Stimulated activated CD4-positive, alpha-beta T cell treated with anti-CD3 and anti-CD28 coated beads, Interleukin-15, amount 100 ng/mL, for 24 hours (primary cell): Measurements from ENCODE around the gene PI4K2B.
"Not testable (repeated sequence)": the region's sequence is repeated elsewhere in the genome, so short reads cannot be mapped to it uniquely, and the experiment has no call there.

Experiments
- DNase-seq: peaks from one replicate; pipeline ENCODE4 v3.0.0-alpha.2; 2020

Gene PI4K2B

DNA sequence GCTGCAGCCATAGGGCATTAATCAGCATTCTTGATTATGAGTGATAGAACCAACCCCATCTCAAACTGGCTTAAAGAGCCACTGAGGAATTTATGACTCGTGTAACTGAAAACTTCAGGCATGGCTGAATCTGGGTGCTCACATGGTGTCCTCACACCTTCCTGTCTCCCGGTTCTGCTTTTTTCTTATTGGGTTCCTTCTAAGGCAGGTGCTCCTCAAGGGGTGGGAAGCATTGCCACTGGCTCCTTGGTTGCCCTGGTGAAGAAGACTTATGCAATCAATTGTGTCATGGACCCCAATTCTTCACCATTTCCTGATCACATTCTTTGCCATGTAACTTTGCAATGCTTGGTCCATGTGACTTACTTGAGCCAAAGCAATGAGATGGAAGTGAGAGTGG is 74.5 kb downstream of the PI4K2B start:
- no peak for DNase-seq

DNA sequence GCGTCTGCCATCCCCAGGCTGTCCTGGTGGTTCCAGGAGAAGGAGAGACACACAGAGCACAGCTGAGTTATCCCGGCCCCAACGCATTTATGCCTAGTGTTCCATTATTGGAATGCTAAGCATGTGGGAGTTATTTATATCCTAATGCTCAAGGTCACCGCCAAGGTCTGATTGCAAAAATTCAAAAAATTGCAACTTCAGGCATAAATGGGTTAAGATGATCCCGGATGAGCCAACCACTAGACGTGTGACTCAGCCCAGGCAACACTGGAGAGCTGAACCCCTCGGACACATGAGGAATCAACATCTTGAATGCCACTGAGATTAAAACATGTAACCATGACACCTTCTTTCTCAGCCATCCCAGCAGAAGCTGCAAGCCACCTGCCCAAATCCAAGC is 74.9 kb downstream of the PI4K2B start:
- no peak for DNase-seq

DNA sequence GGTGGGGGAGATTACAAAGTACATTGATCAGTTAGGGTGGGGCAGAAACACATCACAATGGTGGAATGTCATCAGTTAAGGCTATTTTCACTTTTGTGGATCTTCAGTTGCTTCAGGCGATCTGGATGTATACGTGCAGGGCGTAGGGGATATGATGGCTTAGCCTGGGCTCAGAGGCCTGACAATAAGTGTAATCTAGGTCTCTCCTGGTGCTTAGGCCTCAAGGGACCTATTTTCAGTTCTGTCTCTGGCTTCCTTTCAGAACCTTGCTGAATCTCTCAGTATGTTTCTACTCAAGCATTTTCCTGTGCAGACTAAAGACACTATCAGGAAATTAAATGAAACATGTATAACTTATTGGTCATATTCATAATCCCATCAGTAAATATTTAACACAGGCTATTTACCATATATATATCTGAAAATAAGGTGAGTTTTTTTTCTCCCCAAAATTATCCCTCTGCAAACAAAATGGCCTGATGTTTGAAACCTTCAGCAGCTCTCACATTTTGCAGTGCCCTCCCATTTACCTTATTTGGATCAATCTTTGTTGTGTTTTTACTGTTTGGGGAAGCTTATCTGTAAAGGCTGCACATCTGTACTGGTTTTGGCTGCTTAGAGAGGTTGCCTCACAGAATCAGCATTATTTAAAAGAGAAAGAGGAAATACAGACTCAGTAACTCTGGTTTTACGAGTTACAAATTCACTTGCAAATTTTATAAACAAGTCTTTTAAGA is 76.4 kb downstream of the PI4K2B start:
- no peak for DNase-seq

DNA sequence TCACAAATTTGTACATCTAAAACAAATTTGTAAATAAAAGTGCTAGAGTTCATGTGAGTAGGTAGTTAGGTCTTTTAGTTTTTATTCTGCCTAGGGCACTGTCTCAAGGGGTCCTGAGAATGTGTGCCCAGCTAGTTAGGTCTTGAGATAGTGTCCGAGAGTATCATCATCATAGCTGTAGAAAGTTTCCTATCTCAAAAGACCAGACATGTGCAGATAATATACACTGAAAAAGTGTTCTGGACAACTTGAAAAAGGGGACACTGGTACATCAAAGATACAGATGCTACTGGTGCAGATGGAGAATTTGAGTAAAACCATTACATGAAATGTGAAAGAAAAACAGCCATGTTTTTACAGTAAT is 77.0 kb downstream of the PI4K2B start:
- DNase-seq: no peak

DNA sequence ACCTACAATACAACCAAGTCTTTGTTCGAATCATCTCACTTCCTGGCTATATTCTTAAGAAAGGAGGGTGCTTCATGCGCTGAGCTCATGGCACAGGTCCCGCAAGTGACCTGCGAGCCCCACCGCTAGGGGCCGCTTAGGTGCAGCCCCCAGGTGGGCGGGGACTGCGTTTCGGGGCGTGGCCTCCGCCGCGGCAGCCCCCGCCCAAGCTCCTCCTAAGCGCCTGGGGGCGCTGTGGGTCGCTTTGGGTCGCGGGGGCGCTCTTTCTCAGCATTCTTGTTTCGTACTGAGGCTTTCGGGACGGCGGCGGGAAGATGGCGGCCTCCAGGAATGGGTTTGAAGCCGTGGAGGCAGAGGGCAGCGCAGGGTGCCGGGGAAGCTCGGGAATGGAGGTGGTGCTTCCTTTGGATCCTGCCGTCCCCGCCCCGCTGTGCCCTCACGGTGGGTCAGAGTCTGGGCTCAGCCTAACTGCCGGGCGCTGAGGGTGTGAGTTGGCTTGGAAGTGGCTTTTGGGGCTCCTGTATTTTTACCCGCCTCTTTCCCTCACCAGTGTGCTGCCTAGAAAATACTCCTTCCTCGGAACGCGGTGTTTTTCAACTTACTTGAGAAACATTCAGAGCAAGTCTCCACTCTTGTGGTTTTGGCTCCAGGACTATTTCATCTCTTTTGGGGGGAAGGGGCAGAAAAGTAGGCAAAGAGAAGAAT is 78.8 kb downstream of the PI4K2B start, which contains the start of gene ZCCHC4:
Gene ZCCHC4, plus strand, starts transcription at position 279 of the 705 bp plus-strand sequence. Its CDS starts 36 bp downstream, at position 315.
- peak; percentile 89 for DNase-seq

DNA sequence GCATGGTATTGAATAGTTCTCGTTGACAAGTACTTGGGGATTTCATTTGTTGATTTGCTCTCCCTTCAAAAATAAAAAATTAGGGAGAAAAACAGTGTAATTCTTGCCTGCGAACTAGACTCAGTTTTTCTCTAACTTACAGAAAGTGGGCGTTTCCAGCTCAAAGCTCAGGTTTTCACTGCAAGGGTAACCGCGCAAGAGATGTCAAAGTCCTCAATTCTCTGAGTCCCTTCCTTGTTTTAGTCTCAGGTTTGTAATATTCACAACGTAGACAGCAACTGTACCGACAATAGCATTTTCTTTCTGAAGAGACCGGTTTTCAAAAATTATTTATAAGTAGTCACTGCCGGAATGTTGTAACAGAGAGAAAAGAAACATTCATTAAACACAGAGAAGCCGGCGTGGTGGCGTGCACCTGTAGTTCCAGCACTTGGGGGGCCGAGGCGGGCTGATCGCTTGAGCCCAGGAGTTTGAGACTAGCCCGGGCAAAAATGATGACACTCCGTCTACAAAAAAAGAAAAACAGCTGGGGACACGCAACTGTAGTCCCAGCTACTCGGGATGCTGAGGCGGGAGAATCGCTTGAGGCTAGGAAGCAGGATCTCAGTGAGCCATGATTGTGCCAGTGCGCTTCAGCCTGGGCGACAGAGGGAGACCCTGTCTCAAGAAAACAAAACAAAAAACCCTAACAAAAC is 79.5 kb downstream of the PI4K2B start:
- DNase-seq: peak; percentile 25

DNA sequence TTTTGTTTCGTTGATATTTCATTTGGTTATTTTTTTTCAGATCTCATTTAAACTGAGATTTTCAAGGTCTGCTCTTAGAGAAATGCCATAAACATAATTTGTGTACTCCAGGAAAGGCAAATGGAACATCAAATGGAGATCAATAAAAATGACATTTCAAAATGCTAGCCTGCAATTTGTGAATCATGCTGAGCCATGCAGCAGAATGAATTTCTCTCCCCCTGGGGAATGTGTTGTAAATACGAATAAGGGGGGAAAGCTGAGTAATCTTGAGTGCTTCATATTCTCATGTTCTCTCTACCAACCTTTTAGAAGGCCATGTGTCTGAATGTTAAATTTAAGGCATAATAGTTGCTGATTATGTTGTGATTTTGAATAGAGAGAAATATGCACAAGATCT is 86.5 kb downstream of the PI4K2B start:
- no peak for DNase-seq

DNA sequence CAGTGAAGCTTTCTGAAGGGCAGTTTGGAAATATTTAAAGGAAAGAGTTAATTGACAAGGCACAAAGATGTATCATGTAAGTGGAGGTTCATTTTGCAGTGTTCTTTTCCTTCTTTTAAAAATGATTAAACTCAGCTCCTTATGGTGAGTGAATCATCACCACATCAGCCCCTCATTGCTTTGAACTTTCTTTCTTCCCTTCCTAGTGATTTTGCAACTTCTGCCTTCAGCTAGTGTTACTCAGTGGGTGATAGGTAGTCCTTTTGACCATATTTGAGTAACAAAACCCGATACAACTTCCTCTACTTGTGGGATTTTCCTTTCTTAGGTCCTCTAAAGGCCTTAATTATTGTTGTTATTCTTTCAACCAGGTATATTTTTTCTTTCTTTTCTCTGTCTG is 86.9 kb downstream of the PI4K2B start:
- DNase-seq: peak; percentile 8

DNA sequence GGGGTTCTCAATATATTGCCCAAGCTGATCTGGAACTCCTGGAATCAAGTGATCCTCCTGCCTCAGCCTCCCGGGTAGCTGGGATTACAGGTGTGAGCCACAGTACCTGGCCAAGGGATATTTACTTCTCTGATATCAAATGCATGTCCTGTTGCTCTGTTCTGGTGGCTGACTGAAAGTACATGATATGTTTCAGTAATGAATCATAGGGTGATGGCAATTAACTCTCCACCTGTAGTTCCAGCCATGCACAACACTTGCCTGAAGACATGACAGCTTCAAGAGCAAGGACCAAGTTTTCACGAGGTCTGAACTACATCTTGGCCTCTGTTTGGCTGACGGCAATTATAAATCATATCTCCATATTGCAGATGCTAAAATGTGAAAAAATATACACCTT is 87.9 kb downstream of the PI4K2B start:
- no peak for DNase-seq

DNA sequence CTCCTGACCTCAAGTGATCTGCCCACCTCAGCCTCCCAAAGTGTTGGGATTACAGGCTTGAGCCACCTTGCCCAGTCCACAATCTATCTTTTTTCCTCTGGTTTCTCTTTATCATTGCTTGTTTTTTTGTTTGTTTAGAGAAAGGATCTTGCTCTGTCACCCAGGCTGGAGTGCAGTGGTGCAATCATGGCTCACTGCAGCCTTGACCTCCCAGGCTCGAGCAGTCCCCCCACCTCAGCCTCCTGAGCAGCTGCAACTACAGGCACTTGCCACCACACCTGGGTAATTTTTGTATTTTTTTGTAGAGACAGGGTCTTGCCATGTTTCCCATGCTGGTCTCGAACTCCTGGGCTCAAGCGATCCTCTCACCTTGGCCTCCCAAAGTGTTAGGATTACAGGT is 94.6 kb downstream of the PI4K2B start:
- not testable (repeated sequence) for DNase-seq
